SKM-1 (cell line): ENCODE measurements around the gene HBEGF.
"Not testable (repeated sequence)": the region's sequence is repeated elsewhere in the genome, so short reads cannot be mapped to it uniquely, and the experiment has no call there.

ENCODE experiments used
- DNase-seq: peaks from one replicate; lab custom pipeline; 2025; ENCODE audit not compliant: unreplicated experiment; lab: John Stamatoyannopoulos, UW

Gene HBEGF

GRCh38 chr5:140361901-140362300 lies 15.5 kb upstream of the HBEGF start:
- no peak for DNase-seq

GRCh38 chr5:140360681-140361479 lies 14.5 kb upstream of the HBEGF start:
- DNase-seq, result no peak

- no peak for DNase-seq
Measured at GRCh38 chr5:140360101-140360500, 13.7 kb upstream of the HBEGF start, which contains the start of gene SLC4A9. Gene SLC4A9 (plus strand): TSS chr5:140360194. CDS start chr5:140360237, 43 bp downstream.

GRCh38 chr5:140358738-140359310 lies 12.4 kb upstream of the HBEGF start:
- DNase-seq, result no peak

- DNase-seq, result peak; percentile 70
Measured at GRCh38 chr5:140357726-140358093, 11.3 kb upstream of the HBEGF start.

GRCh38 chr5:140356853-140357725 lies 10.7 kb upstream of the HBEGF start:
- no peak for DNase-seq

- DNase-seq, result no peak
Measured at GRCh38 chr5:140355546-140355945, 9.1 kb upstream of the HBEGF start.

GRCh38 chr5:140351609-140352334 lies 5.4 kb upstream of the HBEGF start:
- DNase-seq, result peak; percentile 70

- no peak for DNase-seq
Measured at GRCh38 chr5:140349244-140349643, 2.8 kb upstream of the HBEGF start.

GRCh38 chr5:140348104-140348503 lies 1.7 kb upstream of the HBEGF start:
- no peak for DNase-seq

- no peak for DNase-seq
Measured at GRCh38 chr5:140347360-140347759, 957 bp upstream of the HBEGF start.

- no peak for DNase-seq
Measured at GRCh38 chr5:140345919-140346347, 470 bp downstream of the HBEGF start.

- DNase-seq, result no peak
Measured at GRCh38 chr5:140344683-140345423, 1.6 kb downstream of the HBEGF start.

GRCh38 chr5:140343849-140344248 lies 2.6 kb downstream of the HBEGF start:
- not testable (repeated sequence) for DNase-seq

- DNase-seq, result peak; percentile 47
Measured at GRCh38 chr5:140342896-140343295, 3.5 kb downstream of the HBEGF start.

GRCh38 chr5:140342287-140342686 lies 4.1 kb downstream of the HBEGF start:
- DNase-seq, result peak; percentile 95

- DNase-seq, result no peak
Measured at GRCh38 chr5:140341591-140341990, 4.8 kb downstream of the HBEGF start.

- peak; percentile 72 for DNase-seq
Measured at GRCh38 chr5:140340605-140341121, 5.7 kb downstream of the HBEGF start.

GRCh38 chr5:140339636-140340035 lies 6.8 kb downstream of the HBEGF start:
- DNase-seq, result no peak

- no peak for DNase-seq
Measured at GRCh38 chr5:140338908-140339307, 7.5 kb downstream of the HBEGF start.
